Amniotic stem cell (primary cell): ENCODE data around the gene EPS8L3.
A peak's percentile ranks its signal among the peaks of the same experiment; 100 is the strongest.

Source experiments
- DNase-seq: peaks from one replicate; lab custom pipeline; 2025; lab: John Stamatoyannopoulos, UW

Gene EPS8L3

GRCh38 chr1:109739738-109740614 lies 23.7 kb downstream of the EPS8L3 start:
- peak; percentile 55 for DNase-seq

GRCh38 chr1:109733236-109733870 lies 30.4 kb downstream of the EPS8L3 start:
- DNase-seq, result no peak

- DNase-seq, result no peak
These were observed 31.3 kb downstream of the EPS8L3 start for GRCh38 chr1:109732390-109732881.

GRCh38 chr1:109730666-109731065 lies 33.1 kb downstream of the EPS8L3 start:
- no peak for DNase-seq

- no peak for DNase-seq
These were observed 34.9 kb downstream of the EPS8L3 start for GRCh38 chr1:109728870-109729269.

GRCh38 chr1:109726728-109727373 lies 36.9 kb downstream of the EPS8L3 start:
- no peak for DNase-seq

- DNase-seq, result no peak
These were observed 37.7 kb downstream of the EPS8L3 start for GRCh38 chr1:109726007-109726406.

- DNase-seq, result no peak
These were observed 38.2 kb downstream of the EPS8L3 start for GRCh38 chr1:109725510-109725909.

GRCh38 chr1:109724933-109725332 lies 38.8 kb downstream of the EPS8L3 start:
- DNase-seq, result no peak

GRCh38 chr1:109722908-109723691 lies 40.6 kb downstream of the EPS8L3 start:
- no peak for DNase-seq

GRCh38 chr1:109721971-109722370 lies 41.8 kb downstream of the EPS8L3 start:
- no peak for DNase-seq

GRCh38 chr1:109721042-109721441 lies 42.7 kb downstream of the EPS8L3 start:
- no peak for DNase-seq

- DNase-seq, result no peak
These were observed 44.3 kb downstream of the EPS8L3 start for GRCh38 chr1:109719337-109719837.

GRCh38 chr1:109718495-109718894 lies 45.2 kb downstream of the EPS8L3 start:
- DNase-seq, result no peak

- DNase-seq, result no peak
These were observed 46.0 kb downstream of the EPS8L3 start for GRCh38 chr1:109717729-109718128.

- DNase-seq, result no peak
These were observed 47.1 kb downstream of the EPS8L3 start for GRCh38 chr1:109716570-109717090.

- DNase-seq, result no peak
These were observed 47.6 kb downstream of the EPS8L3 start for GRCh38 chr1:109716121-109716520.

GRCh38 chr1:109714661-109715372 lies 48.9 kb downstream of the EPS8L3 start:
- no peak for DNase-seq

- DNase-seq, result no peak
These were observed 50.1 kb downstream of the EPS8L3 start for GRCh38 chr1:109713636-109714035.

GRCh38 chr1:109712321-109712864 lies 51.3 kb downstream of the EPS8L3 start:
- no peak for DNase-seq
